HG03135 (cell line): Measurements from ENCODE around the gene NELL1.

Experiments used
- ATAC-seq: cut with Tn5 transposase; IDR thresholded peaks from one replicate; pipeline ENCODE4 v1.9.1; 2021; ENCODE audit warnings: mild to moderate bottlenecking, moderate library complexity; ENCODE audit not compliant: unreplicated experiment

The NELL1 gene

GRCh38 chr11:21465203-21465602 is 795.8 kb downstream of the NELL1 start:
- ATAC-seq, result no peak

DNA sequence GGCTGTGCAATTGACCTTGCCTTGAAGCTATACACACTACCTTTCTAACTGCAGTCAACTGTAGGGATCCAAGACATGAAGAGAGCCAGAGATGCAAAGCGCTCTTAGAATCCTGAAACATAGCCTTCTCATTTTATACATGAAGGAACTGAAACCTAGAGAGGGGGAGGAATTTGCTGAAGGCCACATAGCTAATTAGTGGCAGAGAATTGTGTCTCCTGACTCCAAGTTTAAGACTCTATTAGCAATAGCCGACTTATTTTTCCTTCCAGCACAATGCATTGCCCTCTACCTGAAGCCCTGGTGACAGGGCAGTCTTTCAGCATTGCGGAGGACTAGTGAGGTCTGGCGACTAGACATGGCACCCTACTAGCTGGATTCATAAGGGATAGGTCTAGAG is 796.5 kb downstream of the NELL1 start:
- no peak for ATAC-seq

GRCh38 chr11:21470521-21470920 is 801.1 kb downstream of the NELL1 start:
- no peak for ATAC-seq

DNA sequence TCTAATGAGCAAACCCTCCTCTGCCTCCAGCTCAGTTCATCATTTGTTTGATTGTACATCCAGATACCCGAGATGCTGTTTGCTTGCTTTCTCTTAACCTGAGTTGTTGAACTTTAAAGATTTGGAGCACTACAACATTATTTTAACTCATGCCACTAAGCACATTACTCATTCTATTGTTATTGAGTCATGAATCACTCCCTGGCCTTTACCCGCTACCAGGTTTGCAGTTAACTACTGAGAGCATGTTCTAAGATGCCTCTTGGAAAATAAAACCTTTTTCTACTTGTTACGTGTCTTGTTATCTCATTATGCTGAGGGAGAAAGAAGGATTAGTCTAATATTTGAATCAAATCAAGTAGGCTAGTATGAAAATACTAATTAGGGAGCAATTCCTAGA is 802.9 kb downstream of the NELL1 start:
- ATAC-seq, result no peak

DNA sequence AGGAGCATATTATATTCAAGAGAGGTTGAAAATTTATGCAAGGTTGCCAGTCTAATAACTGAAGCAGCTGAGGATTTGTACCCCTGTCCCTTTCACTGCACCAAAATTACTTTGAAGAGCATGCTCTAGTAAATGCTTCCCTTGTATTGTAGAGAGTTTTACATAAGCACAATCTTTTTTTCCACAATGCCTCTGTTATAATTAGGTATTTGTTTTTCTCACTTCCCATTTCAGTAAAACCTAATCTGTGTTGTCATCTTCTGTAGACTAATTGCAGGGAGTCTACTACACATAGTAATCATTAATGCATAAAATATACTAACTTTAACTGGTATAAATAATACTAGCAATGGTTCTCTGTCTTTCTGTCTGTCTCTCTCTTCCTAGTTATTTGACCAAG is 805.1 kb downstream of the NELL1 start:
- no peak for ATAC-seq

DNA sequence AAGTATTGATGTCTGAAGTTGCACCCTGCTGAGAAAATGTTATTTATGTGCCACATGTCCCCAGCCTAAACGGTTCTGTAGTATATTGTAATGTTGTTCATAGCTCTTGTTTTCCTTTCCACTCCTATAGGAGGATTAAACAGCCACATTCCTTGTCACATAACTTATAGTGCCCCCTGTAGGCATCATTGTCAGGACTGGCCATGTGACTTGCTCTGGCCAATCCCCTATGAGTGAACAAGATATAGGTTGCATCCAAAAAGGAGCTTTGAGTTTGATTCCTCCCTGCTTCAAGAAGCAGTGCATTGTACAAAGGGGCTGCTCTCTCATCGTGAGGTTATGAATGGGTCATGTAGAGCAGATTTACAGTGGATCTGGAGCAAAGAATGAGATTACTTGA is 805.9 kb downstream of the NELL1 start:
- no peak for ATAC-seq

DNA sequence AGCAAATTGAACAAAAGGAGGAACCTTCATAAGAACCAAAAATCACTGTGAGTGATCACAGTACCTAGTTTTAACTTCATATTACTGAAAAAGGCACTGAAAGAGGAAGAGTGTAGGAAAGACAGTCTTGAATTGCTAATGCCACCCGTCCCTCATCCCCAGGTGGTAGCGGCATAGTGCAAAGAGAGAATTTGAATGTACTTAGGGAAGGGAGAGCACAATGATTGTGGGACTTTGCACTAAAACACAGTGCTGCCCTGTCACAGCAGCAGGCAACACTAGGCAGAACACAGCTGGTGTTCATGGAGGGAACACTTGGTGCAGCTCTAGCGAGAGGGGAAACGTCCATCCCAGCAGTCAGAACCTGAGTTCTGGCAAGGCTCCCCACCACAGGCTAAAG is 807.2 kb downstream of the NELL1 start:
- ATAC-seq, result no peak

DNA sequence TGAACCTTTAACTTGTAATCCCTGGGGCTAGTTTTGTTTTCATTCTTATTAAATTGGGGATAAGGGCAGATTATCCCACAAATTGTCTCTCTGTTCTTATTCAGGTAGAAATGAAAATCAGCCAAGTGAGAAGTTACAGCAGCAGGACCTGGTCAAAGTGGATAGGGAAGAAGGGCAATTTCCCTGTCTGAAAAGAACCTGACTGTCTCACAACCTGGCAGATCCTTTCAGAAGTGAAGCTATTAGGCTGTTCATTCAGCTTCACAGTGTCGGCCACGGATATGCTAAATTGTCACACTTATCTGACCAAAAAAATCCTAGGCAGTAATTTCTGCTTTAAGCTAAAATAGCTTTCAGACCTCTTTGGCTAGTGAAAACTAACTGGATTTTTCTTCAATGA is 810.9 kb downstream of the NELL1 start:
- no peak for ATAC-seq

- no peak for ATAC-seq
Measured at GRCh38 chr11:21481255-21481654, 811.9 kb downstream of the NELL1 start.

DNA sequence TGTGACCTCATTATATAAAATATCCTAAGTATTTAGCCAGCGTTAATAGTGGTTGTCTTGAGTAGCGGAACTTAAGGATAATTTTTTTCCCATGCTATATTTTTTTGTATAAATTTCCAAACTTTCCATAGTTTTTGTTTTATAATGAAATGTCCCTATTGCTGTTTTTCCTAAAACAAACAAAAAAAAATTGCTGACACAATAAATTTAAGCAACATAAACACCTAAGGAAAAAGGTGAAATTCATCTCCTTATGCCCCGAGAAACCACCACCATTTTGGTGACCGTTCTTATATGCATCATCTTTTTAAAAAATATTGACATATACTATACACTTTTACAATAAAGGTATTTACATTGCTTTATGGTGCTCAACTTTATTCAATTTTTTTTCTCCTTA is 814.7 kb downstream of the NELL1 start:
- ATAC-seq, result no peak

DNA sequence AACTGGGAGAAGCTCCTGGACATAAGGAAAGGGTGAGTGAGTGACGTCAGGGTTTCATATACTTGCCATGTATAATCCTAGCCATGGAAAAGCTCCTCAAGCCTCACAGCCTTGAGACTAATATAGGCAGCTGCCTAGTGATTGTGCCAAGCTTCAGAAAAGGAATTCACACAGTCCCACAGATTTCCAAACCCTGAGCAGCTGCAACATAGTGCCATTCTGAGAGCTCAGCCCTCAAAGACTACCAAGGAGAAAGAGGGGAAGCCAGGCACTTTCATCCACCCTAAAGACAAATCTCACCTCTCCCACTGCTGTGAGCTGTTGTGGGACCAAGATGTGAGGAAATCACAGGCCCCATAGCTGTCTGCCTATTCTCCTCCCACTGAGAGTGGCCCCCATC is 815.6 kb downstream of the NELL1 start:
- ATAC-seq, result no peak

DNA sequence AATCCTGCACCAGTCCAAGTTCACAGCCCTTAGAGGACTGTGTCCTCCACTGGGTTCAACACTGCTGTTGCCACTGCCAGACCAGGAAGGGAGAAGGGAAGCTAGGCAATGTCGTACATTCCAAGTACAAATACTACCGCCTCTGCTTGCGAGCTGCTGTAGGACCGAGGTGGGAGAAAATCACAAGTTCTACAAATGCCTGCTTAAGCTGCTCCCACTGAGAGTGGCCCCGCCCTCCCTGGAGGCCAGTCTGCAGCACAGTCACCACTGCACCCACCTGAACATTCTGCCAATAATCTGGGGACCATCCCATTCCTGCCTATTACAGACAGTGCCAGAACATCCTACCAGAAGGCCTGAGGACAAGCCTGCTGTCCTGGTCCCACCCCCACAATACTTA is 816.0 kb downstream of the NELL1 start:
- ATAC-seq, result no peak

DNA sequence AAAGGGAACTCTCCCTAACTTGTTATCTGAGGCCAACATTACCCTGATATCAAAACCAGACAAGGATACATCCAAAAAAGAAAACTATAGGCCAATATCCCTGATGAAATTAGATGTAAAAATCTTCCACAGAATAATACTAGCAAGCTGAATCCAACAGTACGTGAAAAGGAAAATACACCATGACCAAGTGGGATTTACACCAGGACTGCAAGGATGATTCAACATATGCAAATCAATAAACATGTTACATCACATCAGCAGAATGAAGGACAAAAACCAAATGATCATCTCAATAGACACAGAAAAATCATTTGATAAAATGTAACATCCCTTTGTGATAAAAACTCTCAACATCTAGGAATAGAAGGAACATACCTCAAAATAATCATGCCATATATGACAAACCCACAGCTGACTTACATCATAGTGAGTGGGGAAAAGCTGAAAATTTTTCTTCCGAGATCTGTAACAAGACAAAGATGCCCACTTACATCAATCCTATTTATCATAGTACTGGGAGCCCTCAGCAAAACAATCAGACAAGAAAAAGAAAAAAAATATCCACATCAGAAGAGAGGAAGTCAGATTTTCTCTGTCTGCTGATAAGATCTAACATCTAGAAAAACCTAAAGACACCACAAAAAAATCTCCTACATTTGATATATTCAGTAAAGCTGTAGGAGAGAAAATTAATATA is 820.2 kb downstream of the NELL1 start:
- no peak for ATAC-seq

GRCh38 chr11:21492931-21493330 is 823.5 kb downstream of the NELL1 start:
- no peak for ATAC-seq

GRCh38 chr11:21494946-21495345 is 825.6 kb downstream of the NELL1 start:
- ATAC-seq, result no peak

GRCh38 chr11:21495879-21496278 is 826.5 kb downstream of the NELL1 start:
- no peak for ATAC-seq

DNA sequence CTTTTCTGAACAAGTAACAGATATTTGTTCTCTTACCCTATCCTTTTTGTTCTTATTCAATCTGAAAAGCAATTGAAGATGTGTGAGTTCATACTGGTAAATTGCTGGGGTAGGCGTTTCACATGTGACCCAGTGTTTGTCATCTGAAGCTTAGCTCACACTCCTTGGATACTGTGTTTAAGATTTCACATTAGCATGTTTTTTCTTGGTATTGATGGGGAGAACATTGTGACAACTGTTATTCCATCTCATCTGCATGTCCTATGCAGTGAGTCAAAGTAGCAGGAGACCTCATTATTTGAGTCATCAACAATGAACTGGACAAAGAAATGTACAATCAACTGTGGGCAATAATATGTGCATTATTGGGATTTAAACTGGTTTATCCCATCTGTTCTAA is 831.9 kb downstream of the NELL1 start:
- ATAC-seq, result no peak

GRCh38 chr11:21505070-21505469 is 835.7 kb downstream of the NELL1 start:
- no peak for ATAC-seq

DNA sequence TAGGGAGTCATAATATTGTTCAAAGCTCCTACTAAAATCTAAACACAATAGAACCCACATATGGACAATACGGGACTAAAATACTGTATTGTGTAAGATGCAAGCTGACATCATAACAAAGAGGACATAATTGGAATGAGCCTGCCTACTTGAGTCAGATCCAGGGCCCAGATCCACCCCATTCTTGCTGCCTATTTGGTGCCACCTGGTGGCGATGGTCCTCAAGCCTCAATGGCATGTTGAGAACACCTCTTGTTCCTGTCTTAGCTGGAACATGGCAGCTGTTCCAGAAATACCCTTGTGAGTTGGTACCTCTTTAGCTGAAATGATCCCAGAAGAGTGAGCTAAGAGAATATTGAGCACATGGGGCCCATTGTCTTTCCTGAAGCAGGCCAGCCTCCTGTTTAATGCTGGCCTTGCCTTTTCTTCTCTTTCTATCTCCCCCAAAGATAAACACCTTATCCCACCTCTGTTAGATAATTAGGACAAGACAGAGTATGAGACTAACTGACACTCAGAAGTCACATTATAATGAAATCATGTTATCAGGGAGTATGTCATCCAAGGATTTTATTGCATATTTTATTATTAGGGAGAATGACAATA is 842.6 kb downstream of the NELL1 start:
- peak; percentile 86 for ATAC-seq

GRCh38 chr11:21514316-21514715 is 844.9 kb downstream of the NELL1 start:
- ATAC-seq, result no peak

DNA sequence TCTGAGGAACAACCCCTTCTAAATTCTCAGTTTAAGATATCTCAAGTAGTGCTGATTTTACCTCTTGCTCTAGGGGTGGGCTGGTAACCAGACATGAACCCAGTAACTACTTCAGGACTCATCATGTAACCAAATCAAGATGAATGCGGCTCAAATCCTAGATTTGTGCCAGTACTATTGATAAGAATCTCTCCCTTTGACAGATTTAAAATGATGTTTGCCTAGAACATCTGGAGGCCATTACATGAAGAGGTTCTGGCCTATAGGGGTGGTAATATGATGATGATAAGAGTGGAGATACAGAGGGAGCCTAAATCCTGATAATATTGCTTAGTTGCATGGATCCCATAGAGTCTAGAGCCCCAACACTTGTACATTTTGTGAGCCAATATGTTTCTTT is 850.9 kb downstream of the NELL1 start:
- ATAC-seq, result no peak

DNA sequence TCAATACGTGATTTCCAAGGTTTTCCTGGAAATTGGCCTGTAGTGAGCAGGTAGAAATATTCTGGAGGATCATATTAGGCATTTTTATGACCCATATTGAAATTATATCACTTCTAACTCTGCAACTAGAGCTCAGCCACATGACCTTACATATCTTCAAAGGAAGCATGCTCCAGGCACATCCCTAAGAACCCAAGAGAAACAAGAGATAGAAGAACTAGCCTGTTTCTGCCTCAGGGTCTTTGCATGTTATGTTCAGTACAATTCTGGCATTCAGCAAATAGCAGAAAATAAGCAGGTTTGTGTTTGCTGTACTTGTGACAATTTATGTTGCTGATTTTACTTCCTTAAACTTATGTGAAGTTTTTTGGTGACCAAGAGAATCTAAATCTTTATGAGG is 859.8 kb downstream of the NELL1 start:
- no peak for ATAC-seq

GRCh38 chr11:21534288-21534687 is 864.9 kb downstream of the NELL1 start:
- no peak for ATAC-seq
